HCT116 (cell line): ENCODE measurements around the gene DHRSX. TPM values are rescaled to one million over a fixed set of nuclear protein-coding genes. Genes with fewer than 3 reads are reported as not detected.

Experiments
- ATAC-seq: fragments of 200-7000 bp; cut with Tn5 transposase; 2 replicates; pipeline ENCODE4 v1.9.1; 2020; ENCODE audit warnings: mild to moderate bottlenecking, moderate library complexity
- BruUV-seq: library from RNA; stranded (reverse); fragments of 400-500 nt; replicated peaks from 2 replicates; lab custom pipeline; 2021; lab: Mats Ljungman, UMichigan
- CTCF ChIA-PET: fragments of 300-600 bp; sonication (Branson Sonifier 250); formaldehyde crosslinking; loops from one replicate; lab custom pipeline; 2021; ENCODE audit warnings: antibody characterized with exemption; lab: Charles Lee
- POLR2A ChIA-PET: fragments of 300-600, 350-600 bp; sonication (Branson Sonifier 250); formaldehyde crosslinking; loops from one replicate; lab custom pipeline; 2021; ENCODE audit warnings: antibody characterized with exemption; lab: Charles Lee
- RAD21 ChIA-PET, 2 experiments: fragments of 300-600 bp; sonication (Branson Sonifier 250); formaldehyde crosslinking; loops; one replicate each; lab custom pipeline; 2023; ENCODE audit warnings: low total read pairs in 2 of 2; ENCODE audit not compliant: uncharacterized antibody in 2 of 2, unreplicated experiment in 2 of 2, low non-redundant PET in 1 of 2; lab: Charles Lee
- DNase-seq: peaks from one replicate; pipeline ENCODE4 v3.0.0-alpha.2; 2010; ENCODE audit warnings: low read depth, low spot score
- H2AFZ ChIP-seq: fragments of 200-600 bp; shearing (Covaris generic), sonication (generic); 2 replicates; pipeline ENCODE4 v1.6.1; 2017; ENCODE audit warnings: low read depth, mixed run types, mixed read lengths, antibody characterized with exemption, low read length; ENCODE audit not compliant: poor library complexity, severe bottlenecking
- H3K27ac ChIP-seq: 2 replicates; pipeline ENCODE4 v1.5.1; 2012; ENCODE audit warnings: low read depth, low read length
- H3K27me3 ChIP-seq: fragments of 200-600 bp; sonication (generic); 2 replicates; pipeline ENCODE4 v1.6.1; 2016; ENCODE audit warnings: mixed run types, low read length, mixed read lengths; ENCODE audit not compliant: insufficient read depth
- H3K36me3 ChIP-seq, 2 experiments: fragments of 200-500 bp in 1 of 2; fragments of 200-600 bp in 1 of 2; sonication (Bioruptor generic) in 1 of 2; sonication (generic) in 1 of 2; 2 replicates each; pipeline versions ENCODE4 v1.5.1 to v1.6.1; 2014 to 2016; ENCODE audit warnings: low read length in 2 of 2, inconsistent platforms in 1 of 2, mixed read lengths in 1 of 2, mixed run types in 1 of 2; ENCODE audit not compliant: insufficient read depth in 2 of 2, control insufficient read depth in 1 of 2
- H3K4me1 ChIP-seq, 2 experiments: fragments of 200-600 bp in 1 of 2; sonication (generic) in 1 of 2; 2 replicates each; pipeline versions ENCODE4 v1.5.1 to v1.6.1; 2012 to 2017; ENCODE audit warnings: low read length in 2 of 2, inconsistent platforms in 1 of 2, mild to moderate bottlenecking in 1 of 2, mixed read lengths in 1 of 2, mixed run types in 1 of 2, moderate library complexity in 1 of 2; ENCODE audit not compliant: insufficient read depth in 2 of 2, control insufficient read depth in 1 of 2
- H3K4me2 ChIP-seq: fragments of 200-600 bp; sonication (generic); 2 replicates; pipeline ENCODE4 v1.6.1; 2017; ENCODE audit warnings: mixed run types, low read length, mixed read lengths
- H3K4me3 ChIP-seq, 2 experiments: fragments of 200-600 bp in 1 of 2; sonication (generic) in 1 of 2; replicated peaks in 1 of 2; 2 replicates each; pipeline ENCODE4 v1.5.1; 2011 to 2016; ENCODE audit warnings: low read length in 2 of 2, control low read depth in 1 of 2, low read depth in 1 of 2, mild to moderate bottlenecking in 1 of 2, mixed read lengths in 1 of 2, mixed run types in 1 of 2
- H3K79me2 ChIP-seq: fragments of 200-600 bp; sonication (generic); 2 replicates; pipeline ENCODE4 v1.6.1; 2017; ENCODE audit warnings: mild to moderate bottlenecking, mixed run types, low read length, moderate library complexity, mixed read lengths; ENCODE audit not compliant: insufficient read depth
- H3K9ac ChIP-seq: fragments of 200-600 bp; sonication (generic); 2 replicates; pipeline ENCODE4 v1.6.1; 2016; ENCODE audit warnings: low read length, mixed read lengths
- H3K9me2 ChIP-seq: fragments of 200-600 bp; sonication (generic), shearing (Covaris generic); 2 replicates; pipeline ENCODE4 v1.6.1; 2017; ENCODE audit warnings: mixed run types, mild to moderate bottlenecking, moderate library complexity; ENCODE audit not compliant: insufficient read depth
- H3K9me3 ChIP-seq, 2 experiments: fragments of 200-500 bp in 1 of 2; fragments of 200-600 bp in 1 of 2; sonication (Bioruptor generic) in 1 of 2; sonication (generic) in 1 of 2; 2 replicates each; pipeline ENCODE4 v1.6.1; 2014 to 2017; ENCODE audit warnings: low read length in 2 of 2, mixed read lengths in 2 of 2, inconsistent platforms in 1 of 2, low read depth in 1 of 2, mild to moderate bottlenecking in 1 of 2, mixed run types in 1 of 2, moderate library complexity in 1 of 2; ENCODE audit not compliant: control insufficient read depth in 1 of 2, insufficient read depth in 1 of 2
- H4K20me1 ChIP-seq: fragments of 200-600 bp; sonication (generic), shearing (Covaris generic); 2 replicates; pipeline ENCODE4 v1.6.1; 2017; ENCODE audit warnings: mixed run types, mild to moderate bottlenecking, moderate library complexity; ENCODE audit not compliant: insufficient read depth
- CBX3 ChIP-seq: IDR thresholded peaks from 2 replicates; pipeline ENCODE4 v1.6.1; 2012; ENCODE audit warnings: low read depth
- CEBPB ChIP-seq: IDR thresholded peaks from 2 replicates; pipeline ENCODE4 v1.6.1; 2012; ENCODE audit warnings: low read depth
- CTCF ChIP-seq, 3 experiments: fragments of 200-600 bp in 1 of 3; sonication (generic) in 1 of 3; IDR thresholded peaks in 2 of 3; conservative IDR thresholded peaks in 1 of 3; 2 replicates each; pipeline ENCODE4 v1.5.1; 2012 to 2017; ENCODE audit warnings: low read depth in 2 of 3, low read length in 2 of 3, antibody characterized with exemption in 1 of 3, borderline replicate concordance in 1 of 3, control low read depth in 1 of 3, mild to moderate bottlenecking in 1 of 3, mixed read lengths in 1 of 3, mixed run types in 1 of 3, moderate library complexity in 1 of 3; ENCODE audit not compliant: insufficient read depth in 1 of 3
- EGR1 ChIP-seq: IDR thresholded peaks from 2 replicates; pipeline ENCODE4 v1.6.1; 2012; ENCODE audit warnings: low read depth
- ELF1 ChIP-seq: IDR thresholded peaks from 2 replicates; pipeline ENCODE4 v1.6.1; 2012; ENCODE audit warnings: low read depth, borderline replicate concordance
- EZH2 ChIP-seq: fragments of 200-600 bp; sonication (generic); IDR thresholded peaks from 2 replicates; pipeline ENCODE4 v1.6.1; 2017; ENCODE audit warnings: antibody characterized with exemption, mixed run types
- EZH2phosphoT487 ChIP-seq: fragments of 200-600 bp; IDR thresholded peaks from 2 replicates; pipeline ENCODE4 v1.6.1; 2018; ENCODE audit warnings: antibody characterized with exemption, borderline replicate concordance
- FOSL1 ChIP-seq: IDR thresholded peaks from 2 replicates; pipeline ENCODE4 v1.6.1; 2012; ENCODE audit warnings: low read depth
- JUND ChIP-seq: IDR thresholded peaks from 2 replicates; pipeline ENCODE4 v1.6.1; 2012
- MAX ChIP-seq: IDR thresholded peaks from 2 replicates; pipeline ENCODE4 v1.6.1; 2012
- POLR2A ChIP-seq: IDR thresholded peaks from 2 replicates; pipeline ENCODE4 v1.7.0; 2011; ENCODE audit warnings: borderline replicate concordance; ENCODE audit not compliant: insufficient read depth, insufficient read length; ENCODE audit errors: extremely low read depth
- RAD21 ChIP-seq: IDR thresholded peaks from 2 replicates; pipeline ENCODE4 v1.6.1; 2012; ENCODE audit warnings: low read depth, mild to moderate bottlenecking
- REST ChIP-seq: IDR thresholded peaks from 2 replicates; pipeline ENCODE4 v1.6.1; 2012; ENCODE audit warnings: low read depth
- SIN3A ChIP-seq: IDR thresholded peaks from 2 replicates; pipeline ENCODE4 v1.6.1; 2012; ENCODE audit warnings: low read depth
- TCF7L2 ChIP-seq: IDR thresholded peaks from 2 replicates; pipeline ENCODE4 v1.7.0; 2011; ENCODE audit warnings: borderline replicate concordance, inconsistent platforms; ENCODE audit not compliant: insufficient read depth, insufficient read length; ENCODE audit errors: extremely low read depth
- ZFX ChIP-seq: fragments of 450-650 bp; IDR thresholded peaks from 2 replicates; pipeline ENCODE4 v1.6.1; 2017
- ZNF274 ChIP-seq: fragments of 200-500 bp; sonication (Bioruptor generic); IDR thresholded peaks from 2 replicates; pipeline ENCODE4 v1.6.1; 2014; ENCODE audit warnings: mild to moderate bottlenecking, low read depth, low read length, inconsistent platforms
- intact Hi-C: fragments of 100-400 bp; cut with micrococcal nuclease; formaldehyde crosslinking; loops from 2 replicates; pipeline ENCODE4 v1.10.0; 2022
- total RNA-seq: library from RNA; stranded (reverse); gene quantifications from one replicate; pipeline ENCODE4 v1.2.1, GENCODE V29; 2021; ENCODE audit not compliant: unreplicated experiment
- TF ChIP-seq, protein P1 (sequence below): IDR thresholded peaks from 2 replicates; pipeline ENCODE4 v1.6.1; 2011; ENCODE audit warnings: mild to moderate bottlenecking, low read length, moderate library complexity; ENCODE audit not compliant: insufficient replicate concordance; ENCODE audit errors: extremely low read depth

Gene DHRSX
- total RNA-seq, 1 experiment from 2014 or later = 11.9 TPM

DNA sequence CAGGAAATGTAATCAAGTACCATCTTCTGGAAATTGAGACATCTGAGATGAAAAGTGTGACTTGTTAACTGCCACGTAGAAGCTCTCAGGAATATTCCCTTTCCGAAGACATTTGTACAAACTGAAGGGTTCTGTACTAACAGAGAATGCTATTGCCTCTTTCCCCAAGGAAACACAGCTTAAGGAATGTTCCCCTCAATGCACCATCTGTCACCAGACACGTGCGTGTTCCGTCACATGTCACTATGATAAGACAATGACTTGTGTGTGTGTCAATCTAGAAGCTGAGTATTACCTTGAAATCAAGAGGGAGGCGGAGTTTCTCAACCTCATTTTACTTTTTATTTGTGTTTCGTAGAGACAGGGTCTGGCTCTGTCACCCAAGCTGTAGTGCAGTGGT is 58.1 kb downstream of the DHRSX start:
- Histone ChIP-seq H3K9ac (no peak overlapping the region), H3K4me1 (peaks cover 3 to 21% of the 10 kb centered on the region in 2 experiments; a peak in 2 of 4 replicates), H4K20me1 (no peaks in the 10 kb centered on the region), H3K79me2 (no peaks in the 10 kb centered on the region), H3K27me3 (no peaks in the 10 kb centered on the region), H3K9me2 (no peaks in the 10 kb centered on the region), H3K9me3 (no peaks in the 10 kb centered on the region; a peak in 2 of 4 replicates), H3K27ac (no peak overlapping the region), H3K36me3 (no peaks in the 10 kb centered on the region), H3K4me3 (no peak overlapping the region), H3K4me2 (no peak overlapping the region), H2AFZ (no peak overlapping the region)
- RAD21 ChIA-PET = no interaction called here
- POLR2A ChIA-PET = no interaction called here
- CTCF ChIA-PET = no interaction called here
- ATAC-seq (no peak), DNase-seq (no peak)
- intact Hi-C loops = no loop called here
- TF ChIP-seq ZFX = no peak
- TF ChIP-seq TCF7L2 = no peak
- TF ChIP-seq ELF1 = no peak
- no peak for TF ChIP-seq EGR1
- no peak for TF ChIP-seq CTCF (IDR thresholded peaks at IDR 0.05 in 2 of 3, conservative IDR thresholded peaks at IDR 0.05 in 1 of 3; ENCODE audit: borderline replicate concordance in 1 of 3, insufficient read depth in 1 of 3, low read depth in 2 of 3, low read length in 2 of 3)
- TF ChIP-seq EZH2phosphoT487 = no peak
- no peak for TF ChIP-seq CEBPB
- no peak for TF ChIP-seq EZH2
- no peak for TF ChIP-seq SIN3A
- TF ChIP-seq ZNF274 = no peak
- TF ChIP-seq REST = no peak
- TF ChIP-seq POLR2A = no peak
- TF ChIP-seq, protein P1, sequence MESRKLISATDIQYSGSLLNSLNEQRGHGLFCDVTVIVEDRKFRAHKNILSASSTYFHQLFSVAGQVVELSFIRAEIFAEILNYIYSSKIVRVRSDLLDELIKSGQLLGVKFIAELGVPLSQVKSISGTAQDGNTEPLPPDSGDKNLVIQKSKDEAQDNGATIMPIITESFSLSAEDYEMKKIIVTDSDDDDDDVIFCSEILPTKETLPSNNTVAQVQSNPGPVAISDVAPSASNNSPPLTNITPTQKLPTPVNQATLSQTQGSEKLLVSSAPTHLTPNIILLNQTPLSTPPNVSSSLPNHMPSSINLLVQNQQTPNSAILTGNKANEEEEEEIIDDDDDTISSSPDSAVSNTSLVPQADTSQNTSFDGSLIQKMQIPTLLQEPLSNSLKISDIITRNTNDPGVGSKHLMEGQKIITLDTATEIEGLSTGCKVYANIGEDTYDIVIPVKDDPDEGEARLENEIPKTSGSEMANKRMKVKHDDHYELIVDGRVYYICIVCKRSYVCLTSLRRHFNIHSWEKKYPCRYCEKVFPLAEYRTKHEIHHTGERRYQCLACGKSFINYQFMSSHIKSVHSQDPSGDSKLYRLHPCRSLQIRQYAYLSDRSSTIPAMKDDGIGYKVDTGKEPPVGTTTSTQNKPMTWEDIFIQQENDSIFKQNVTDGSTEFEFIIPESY = no peak
- no peak for TF ChIP-seq MAX
- TF ChIP-seq CBX3 = no peak
- no peak for TF ChIP-seq FOSL1
- no peak for TF ChIP-seq RAD21
- no peak for TF ChIP-seq JUND
- BruUV-seq = no TSS peak
